NB4 (cell line): ENCODE data around the gene STK39.

Experiments
- MYC ChIP-seq: IDR thresholded peaks from 2 replicates; pipeline ENCODE4 v1.6.1; 2011; ENCODE audit warnings: low read depth, low read length
- POLR2A ChIP-seq: IDR thresholded peaks from 2 replicates; pipeline ENCODE4 v1.6.1; 2011; ENCODE audit warnings: mild to moderate bottlenecking; ENCODE audit not compliant: insufficient read length; ENCODE audit errors: extremely low read depth
- TF ChIP-seq, protein P1 (sequence below): IDR thresholded peaks from one replicate; pipeline ENCODE4 v1.5.1; 2012; ENCODE audit warnings: low read depth, low read length
- TF ChIP-seq, protein P2 (sequence below): IDR thresholded peaks from 2 replicates; pipeline ENCODE4 v1.6.1; 2011; ENCODE audit warnings: low read depth, low read length

DNA sequence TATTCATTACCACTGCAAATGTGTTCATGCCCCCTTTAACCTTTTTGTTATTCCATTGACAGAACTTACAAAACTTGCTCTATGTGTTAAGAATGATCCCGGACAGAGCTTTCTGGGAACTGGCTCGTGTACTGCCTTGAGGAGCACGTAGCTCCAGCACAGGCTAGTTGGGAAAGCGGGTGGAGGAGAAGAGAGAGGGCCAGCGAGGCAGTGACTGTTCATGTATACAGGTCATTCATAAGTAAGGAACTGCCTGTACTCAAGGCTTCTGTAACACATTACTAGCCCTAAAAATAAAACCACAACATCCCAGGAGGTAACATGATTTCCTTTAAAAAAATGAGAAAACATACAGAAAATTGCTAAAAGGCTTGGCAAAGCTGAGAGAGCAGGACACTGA lies 109.0 kb downstream of the STK39 start:
- TF ChIP-seq, protein P1, sequence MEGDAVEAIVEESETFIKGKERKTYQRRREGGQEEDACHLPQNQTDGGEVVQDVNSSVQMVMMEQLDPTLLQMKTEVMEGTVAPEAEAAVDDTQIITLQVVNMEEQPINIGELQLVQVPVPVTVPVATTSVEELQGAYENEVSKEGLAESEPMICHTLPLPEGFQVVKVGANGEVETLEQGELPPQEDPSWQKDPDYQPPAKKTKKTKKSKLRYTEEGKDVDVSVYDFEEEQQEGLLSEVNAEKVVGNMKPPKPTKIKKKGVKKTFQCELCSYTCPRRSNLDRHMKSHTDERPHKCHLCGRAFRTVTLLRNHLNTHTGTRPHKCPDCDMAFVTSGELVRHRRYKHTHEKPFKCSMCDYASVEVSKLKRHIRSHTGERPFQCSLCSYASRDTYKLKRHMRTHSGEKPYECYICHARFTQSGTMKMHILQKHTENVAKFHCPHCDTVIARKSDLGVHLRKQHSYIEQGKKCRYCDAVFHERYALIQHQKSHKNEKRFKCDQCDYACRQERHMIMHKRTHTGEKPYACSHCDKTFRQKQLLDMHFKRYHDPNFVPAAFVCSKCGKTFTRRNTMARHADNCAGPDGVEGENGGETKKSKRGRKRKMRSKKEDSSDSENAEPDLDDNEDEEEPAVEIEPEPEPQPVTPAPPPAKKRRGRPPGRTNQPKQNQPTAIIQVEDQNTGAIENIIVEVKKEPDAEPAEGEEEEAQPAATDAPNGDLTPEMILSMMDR, result no peak
- no peak for TF ChIP-seq MYC
- TF ChIP-seq POLR2A, result no peak
- TF ChIP-seq, protein P2, sequence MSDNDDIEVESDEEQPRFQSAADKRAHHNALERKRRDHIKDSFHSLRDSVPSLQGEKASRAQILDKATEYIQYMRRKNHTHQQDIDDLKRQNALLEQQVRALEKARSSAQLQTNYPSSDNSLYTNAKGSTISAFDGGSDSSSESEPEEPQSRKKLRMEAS, result no peak
